ENCODE measurements around the gene RFX3.

GRCh38 chr9:3329361-3329760 lies 196.4 kb downstream of the RFX3 start:
- no peak for TF ChIP-seq CTCF (IDR thresholded peaks at IDR 0.05)
- no peak for TF ChIP-seq POLR2A (IDR thresholded peaks at IDR 0.05)

Measured in esophagus squamous epithelium (tissue), 4 donors.